T-cell (primary cell): Measurements from ENCODE around the gene CD226. TPM values are rescaled to one million over a fixed set of nuclear protein-coding genes. Genes with fewer than 3 reads are reported as not detected.

Source experiments
- ATAC-seq, 4 experiments: fragments of 200-7000 bp in 3 of 4; fragments of 150-1000 bp in 1 of 4; cut with Tn5 transposase; replicated peaks in 1 of 4; 1 replicate in 3 of 4; 2 replicates in 1 of 4; pipeline ENCODE4 v1.10.0; 2021; ENCODE audit warnings: moderate library complexity in 3 of 4, mild to moderate bottlenecking in 2 of 4, moderate number of reproducible peaks in 1 of 4
- CTCF ChIA-PET, 2 donors: fragments of 300-600 bp; sonication (Branson Sonifier 250); formaldehyde crosslinking; loops; one replicate each; lab custom pipeline; 2022; ENCODE audit warnings: antibody characterized with exemption in 2 of 2; lab: Charles Lee
- POLR2A ChIA-PET, 2 donors: fragments of 300-600 bp; sonication (Branson Sonifier 250); formaldehyde crosslinking; loops; one replicate each; lab custom pipeline; 2022; ENCODE audit warnings: antibody characterized with exemption in 2 of 2; lab: Charles Lee
- DNase-seq, 35 experiments: peaks; one replicate each; pipeline versions ENCODE4 v3.0.0 to v3.0.0-alpha.2; 2013 to 2023
- H3K27ac ChIP-seq: one replicate; pipeline ENCODE4 v1.5.1; 2013; ENCODE audit warnings: low read length
- H3K27me3 ChIP-seq, 2 experiments: replicated peaks in 1 of 2; 1 replicate in 1 of 2; 2 replicates in 1 of 2; pipeline versions ENCODE4 v1.6.1 to v1.7.0; 2013; ENCODE audit warnings: low read length in 1 of 2, mixed read lengths in 1 of 2; ENCODE audit not compliant: control insufficient read depth in 2 of 2, insufficient read depth in 2 of 2; ENCODE audit errors: extremely low read depth in 1 of 2
- H3K36me3 ChIP-seq, 2 donors: 1 replicate in 1 of 2; 2 replicates in 1 of 2; pipeline versions ENCODE4 v1.6.1 to v1.7.0; 2013; ENCODE audit warnings: low read length in 1 of 2; ENCODE audit not compliant: control insufficient read depth in 2 of 2, insufficient read depth in 1 of 2; ENCODE audit errors: extremely low read depth in 1 of 2
- H3K4me1 ChIP-seq, 2 experiments: 1 replicate in 1 of 2; 2 replicates in 1 of 2; pipeline versions ENCODE4 v1.6.1 to v1.7.0; 2013; ENCODE audit warnings: low read length in 2 of 2, mixed read lengths in 1 of 2; ENCODE audit not compliant: insufficient read depth in 2 of 2, control insufficient read depth in 1 of 2; ENCODE audit errors: extremely low read depth in 1 of 2
- H3K4me3 ChIP-seq, 2 donors: 1 replicate in 1 of 2; 2 replicates in 1 of 2; pipeline versions ENCODE4 v1.5.1 to v1.7.0; 2013; ENCODE audit warnings: mild to moderate bottlenecking in 2 of 2, low read length in 1 of 2, moderate library complexity in 1 of 2; ENCODE audit not compliant: control insufficient read depth in 1 of 2; ENCODE audit errors: extremely low read depth in 1 of 2
- H3K9me3 ChIP-seq: 2 replicates; pipeline ENCODE4 v1.7.0; 2013
- H3K27ac Mint-ChIP-seq, 2 donors: one replicate each; pipeline ENCODE4 v1.8.0; 2020 to 2021; ENCODE audit warnings: mild to moderate bottlenecking in 2 of 2, mixed read lengths in 2 of 2
- H3K27me3 Mint-ChIP-seq, 2 donors: one replicate each; pipeline ENCODE4 v1.8.0; 2021 to 2022; ENCODE audit warnings: mixed read lengths in 2 of 2
- H3K36me3 Mint-ChIP-seq: one replicate; pipeline ENCODE4 v1.8.0; 2021; ENCODE audit warnings: mixed read lengths
- H3K4me1 Mint-ChIP-seq, 3 donors: one replicate each; pipeline ENCODE4 v1.8.0; 2020 to 2022; ENCODE audit warnings: mixed read lengths in 3 of 3, mild to moderate bottlenecking in 1 of 3
- H3K4me3 Mint-ChIP-seq, 3 donors: one replicate each; pipeline ENCODE4 v1.8.0; 2020 to 2022; ENCODE audit warnings: mild to moderate bottlenecking in 3 of 3, mixed read lengths in 3 of 3, moderate library complexity in 3 of 3
- H3K9me3 Mint-ChIP-seq, 3 donors: one replicate each; pipeline ENCODE4 v1.8.0; 2020 to 2022; ENCODE audit warnings: mixed read lengths in 3 of 3
- WGBS: methylation state at CpG from one replicate; pipeline ENCODE4 v1.1.5; 2013; ENCODE audit warnings: missing lambda C conversion rate; ENCODE audit not compliant: insufficient coverage; 5-methylcytosine and 5-hydroxymethylcytosine counted together
- total RNA-seq, 35 experiments: library from RNA in 6 of 35; stranded (reverse) in 6 of 35; fragments of 120-200 nt in 1 of 35; gene quantifications; one replicate each; pipeline versions ENCODE4 v1.2.1 to v1.2.4 and lab custom pipeline; 2013 to 2026

Gene CD226
- total RNA-seq, 5 donors from 2014 or later (not counting 1 experiment from before 2014, with no cell fraction given), result 32.2 to 87.1 (median 57.4) TPM

DNA sequence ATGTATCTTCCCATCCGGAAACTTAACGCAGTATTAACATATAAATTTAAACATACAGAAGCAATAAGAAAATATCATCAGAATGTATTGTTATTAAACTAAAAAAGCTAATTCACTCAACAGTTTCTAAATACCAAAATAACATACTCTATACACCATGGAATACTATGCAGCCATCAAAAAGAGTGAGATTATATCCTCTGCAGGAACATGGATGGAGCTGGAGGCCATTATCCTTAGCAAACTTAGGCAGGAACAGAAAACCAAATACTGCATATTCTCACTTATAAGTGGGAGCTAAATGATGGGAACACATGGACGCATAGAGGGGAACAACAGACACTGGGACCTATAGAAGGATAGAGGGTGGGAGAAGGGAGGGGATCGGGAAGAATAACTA is 127.1 kb downstream of the CD226 start:
- no peaks in the 10 kb centered on the region for H3K27me3 ChIP-seq
- Mint-ChIP-seq H3K27me3 (no peaks in the 10 kb centered on the region), H3K4me1 (no peaks in the 10 kb centered on the region), H3K36me3 (peaks cover 58% of the 10 kb centered on the region), H3K4me3 (no peak overlapping the region), H3K27ac (no peak overlapping the region), H3K9me3 (peaks cover 0 to 15% (median 0%) of the 10 kb centered on the region in 3 donors)
- H3K4me3 ChIP-seq, result no peak overlapping the region
- DNase-seq, result no peak
- no CpG with 5 or more reads among the region's 4 CpGs for WGBS
- H3K27ac ChIP-seq, result no peak overlapping the region
- ChIA-PET POLR2A (no interaction called here), CTCF (no interaction called here)
- ATAC-seq, result no peak
- H3K36me3 ChIP-seq, result no peaks in the 10 kb centered on the region
- no peaks in the 10 kb centered on the region for H3K4me1 ChIP-seq
- no peaks in the 10 kb centered on the region for H3K9me3 ChIP-seq

DNA sequence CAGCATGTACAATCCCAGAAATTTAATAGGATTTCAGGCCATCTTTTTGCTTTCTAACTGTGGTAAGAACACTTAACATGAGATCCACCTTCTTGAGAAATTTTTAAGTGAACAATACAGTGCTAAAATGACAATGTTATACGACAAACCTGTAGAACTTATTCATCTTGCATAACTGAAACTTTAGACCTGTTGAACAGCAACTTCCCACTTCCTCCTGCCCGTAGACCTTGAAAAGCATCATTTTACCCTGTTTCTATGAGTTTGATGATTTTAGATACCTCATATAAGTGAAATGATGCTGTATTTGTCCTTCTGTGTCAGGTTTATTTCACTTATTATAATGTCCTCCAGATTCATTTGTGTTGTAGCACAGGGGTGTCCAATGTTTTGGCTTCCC is 128.2 kb downstream of the CD226 start:
- CTCF ChIA-PET, result no interaction called here
- Histone ChIP-seq H3K9me3 (no peaks in the 10 kb centered on the region), H3K27me3 (no peaks in the 10 kb centered on the region), H3K27ac (no peak overlapping the region), H3K4me1 (no peaks in the 10 kb centered on the region), H3K36me3 (no peaks in the 10 kb centered on the region), H3K4me3 (no peak overlapping the region)
- Mint-ChIP-seq H3K27me3 (no peaks in the 10 kb centered on the region), H3K4me1 (no peaks in the 10 kb centered on the region), H3K9me3 (peaks cover 0 to 15% (median 0%) of the 10 kb centered on the region in 3 donors), H3K27ac (no peak overlapping the region), H3K4me3 (no peak overlapping the region), H3K36me3 (peaks cover 60% of the 10 kb centered on the region)
- ATAC-seq, result no peak
- no CpG with 5 or more reads among the region's 2 CpGs for WGBS
- no peak for DNase-seq
- POLR2A ChIA-PET, result no interaction called here

- H3K36me3 Mint-ChIP-seq, result peaks cover 68% of the 10 kb centered on the region
- H3K27me3 Mint-ChIP-seq, result no peaks in the 10 kb centered on the region
- no peaks in the 10 kb centered on the region for H3K4me1 Mint-ChIP-seq
- no peaks in the 10 kb centered on the region for H3K36me3 ChIP-seq
- H3K9me3 ChIP-seq, result no peaks in the 10 kb centered on the region
- ChIA-PET CTCF (no interaction called here), POLR2A (no interaction called here)
- H3K27me3 ChIP-seq, result no peaks in the 10 kb centered on the region
- no peak for ATAC-seq
- H3K27ac ChIP-seq, result no peak overlapping the region
- no CpG with 5 or more reads among the region's 5 CpGs for WGBS
- H3K4me3 ChIP-seq, result no peak overlapping the region
- H3K4me1 ChIP-seq, result no peaks in the 10 kb centered on the region
- H3K27ac Mint-ChIP-seq, result no peak overlapping the region
- DNase-seq, result no peak
- H3K4me3 Mint-ChIP-seq, result no peak overlapping the region
- H3K9me3 Mint-ChIP-seq, result peaks cover 0 to 15% (median 0%) of the 10 kb centered on the region in 3 donors
Measured at GRCh38 chr18:69817335-69817940, 130.2 kb downstream of the CD226 start.

DNA sequence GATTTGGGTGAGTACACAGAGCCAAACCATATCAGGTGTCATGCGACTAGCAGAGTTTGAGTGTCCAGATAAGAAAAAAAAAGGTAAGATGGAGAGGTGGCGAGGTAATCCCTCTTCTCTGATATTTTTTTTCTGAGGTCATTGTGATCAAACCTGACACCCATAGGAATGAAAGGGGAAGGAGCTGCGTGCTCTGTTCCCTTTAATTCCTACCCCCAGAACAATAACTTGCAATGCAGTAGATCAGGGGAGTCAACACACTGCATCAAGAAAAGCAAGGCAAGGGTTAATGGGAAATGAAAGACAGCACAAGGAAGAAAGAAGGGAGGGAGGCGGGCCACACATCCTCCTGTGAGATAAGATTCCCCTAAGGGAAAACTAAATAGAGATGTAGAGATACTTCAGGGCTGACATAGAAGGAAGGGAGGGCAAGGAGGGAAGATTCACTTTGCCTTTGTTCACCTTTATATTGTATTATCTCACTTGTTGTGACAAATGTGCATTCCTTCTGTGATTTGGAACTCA is 132.8 kb downstream of the CD226 start:
- Histone ChIP-seq H3K4me3 (no peak overlapping the region), H3K27me3 (no peaks in the 10 kb centered on the region), H3K9me3 (no peaks in the 10 kb centered on the region), H3K27ac (no peak overlapping the region), H3K4me1 (no peaks in the 10 kb centered on the region), H3K36me3 (no peaks in the 10 kb centered on the region)
- no peak for ATAC-seq
- no peak for DNase-seq
- Mint-ChIP-seq H3K27me3 (no peaks in the 10 kb centered on the region), H3K27ac (no peak overlapping the region), H3K4me1 (peaks cover 0 to 3% (median 0%) of the 10 kb centered on the region in 3 donors), H3K36me3 (peaks cover 61% of the 10 kb centered on the region), H3K4me3 (no peak overlapping the region), H3K9me3 (peaks cover 0 to 5% (median 4%) of the 10 kb centered on the region in 3 donors)
- ChIA-PET POLR2A (no interaction called here), CTCF (no interaction called here)
- WGBS, result no CpG with 5 or more reads among the region's 4 CpGs

DNA sequence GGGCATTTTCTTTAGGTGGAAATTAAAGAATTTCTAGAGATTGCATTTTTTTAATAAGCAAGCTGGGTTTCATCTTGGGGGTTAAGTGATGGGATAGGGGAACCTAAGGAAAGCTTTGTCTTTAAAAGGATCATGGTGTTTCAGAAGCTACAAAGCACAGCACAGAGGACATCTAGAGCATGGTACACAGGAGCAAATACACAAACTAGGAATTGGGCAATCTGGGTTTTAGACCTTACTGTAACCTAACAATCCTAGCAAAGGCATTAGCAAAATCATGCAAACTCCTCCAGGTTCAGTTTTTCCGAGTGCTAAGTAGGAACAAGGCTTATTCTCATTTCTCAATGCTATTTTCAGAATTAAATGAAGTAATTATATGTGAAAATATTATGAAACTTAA is 134.1 kb downstream of the CD226 start:
- POLR2A ChIA-PET, result no interaction called here
- no peaks in the 10 kb centered on the region for H3K27me3 Mint-ChIP-seq
- H3K36me3 Mint-ChIP-seq, result peaks cover 58% of the 10 kb centered on the region
- no peaks in the 10 kb centered on the region for H3K9me3 ChIP-seq
- peaks cover 0 to 6% (median 5%) of the 10 kb centered on the region in 3 donors for H3K9me3 Mint-ChIP-seq
- no CpG with 5 or more reads among the region's 1 CpG for WGBS
- H3K4me3 ChIP-seq, result no peak overlapping the region
- no peak overlapping the region for H3K27ac Mint-ChIP-seq
- H3K4me1 ChIP-seq, result no peaks in the 10 kb centered on the region
- CTCF ChIA-PET, result no interaction called here
- DNase-seq (no peak), ATAC-seq (no peak)
- no peak overlapping the region for H3K4me3 Mint-ChIP-seq
- no peaks in the 10 kb centered on the region for H3K36me3 ChIP-seq
- no peak overlapping the region for H3K27ac ChIP-seq
- H3K27me3 ChIP-seq, result no peaks in the 10 kb centered on the region
- peaks cover 0 to 3% (median 2%) of the 10 kb centered on the region in 3 donors for H3K4me1 Mint-ChIP-seq

DNA sequence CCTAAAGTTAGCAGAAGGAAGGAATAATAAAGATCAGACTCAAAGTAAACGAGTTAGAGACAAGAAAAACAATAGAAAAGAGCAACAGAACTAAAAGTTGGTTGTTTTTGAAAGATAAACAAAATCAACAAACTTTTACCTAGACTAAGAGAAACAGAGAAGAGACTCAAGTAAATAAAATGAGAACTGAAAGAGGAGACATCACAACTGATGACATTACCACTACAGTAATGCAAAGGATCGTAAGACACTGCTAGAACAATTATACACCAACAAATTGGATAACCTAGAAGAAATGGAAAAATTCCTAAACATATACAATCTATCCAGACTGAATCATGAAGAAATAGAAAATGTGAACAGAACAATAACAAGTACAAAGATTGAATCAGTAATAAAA is 139.3 kb downstream of the CD226 start:
- ChIA-PET POLR2A (no interaction called here), CTCF (no interaction called here)
- no peak overlapping the region for H3K27ac Mint-ChIP-seq
- no peak for DNase-seq
- H3K4me1 Mint-ChIP-seq, result peaks cover 0 to 6% (median 2%) of the 10 kb centered on the region in 3 donors
- no CpG with 5 or more reads among the region's 2 CpGs for WGBS
- no peaks in the 10 kb centered on the region for H3K4me1 ChIP-seq
- H3K27me3 ChIP-seq, result no peaks in the 10 kb centered on the region
- H3K27me3 Mint-ChIP-seq, result no peaks in the 10 kb centered on the region
- H3K4me3 Mint-ChIP-seq, result no peak overlapping the region
- no peaks in the 10 kb centered on the region for H3K9me3 ChIP-seq
- no peak for ATAC-seq
- peaks cover 0 to 6% (median 5%) of the 10 kb centered on the region in 3 donors for H3K9me3 Mint-ChIP-seq
- H3K4me3 ChIP-seq, result no peak overlapping the region
- H3K36me3 ChIP-seq, result no peaks in the 10 kb centered on the region
- no peak overlapping the region for H3K27ac ChIP-seq
- H3K36me3 Mint-ChIP-seq, result peaks cover 45% of the 10 kb centered on the region
